GM19099 (cell line): Measurements from ENCODE around the gene RBM33.

ENCODE experiments used
- POLR2A ChIP-seq: IDR thresholded peaks from 3 replicates; pipeline ENCODE4 v1.6.1; 2011; ENCODE audit warnings: low read depth; ENCODE audit not compliant: insufficient read length; ENCODE audit errors: extremely low read depth

The RBM33 gene

DNA sequence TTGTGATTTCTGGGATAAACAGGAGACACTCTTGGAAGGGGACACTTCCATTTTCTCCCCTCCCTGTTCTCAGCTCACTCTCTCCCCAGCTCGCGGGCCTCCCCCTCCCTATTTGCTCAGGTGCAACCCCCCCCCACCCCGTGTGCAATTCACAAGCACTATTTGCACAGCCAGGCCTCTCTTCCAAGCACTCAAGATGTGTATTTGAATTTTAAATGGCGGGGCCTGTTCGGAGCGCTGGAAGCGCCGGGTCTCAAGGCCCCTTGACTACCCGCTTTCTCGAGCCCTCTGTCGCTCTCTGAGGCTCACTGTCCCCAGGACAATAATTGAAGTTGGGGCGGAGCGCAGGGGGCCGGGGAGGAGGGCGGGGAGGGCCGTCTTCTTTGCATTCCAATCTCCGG, 160.0 kb downstream of the RBM33 start:
- no peak for TF ChIP-seq POLR2A

DNA sequence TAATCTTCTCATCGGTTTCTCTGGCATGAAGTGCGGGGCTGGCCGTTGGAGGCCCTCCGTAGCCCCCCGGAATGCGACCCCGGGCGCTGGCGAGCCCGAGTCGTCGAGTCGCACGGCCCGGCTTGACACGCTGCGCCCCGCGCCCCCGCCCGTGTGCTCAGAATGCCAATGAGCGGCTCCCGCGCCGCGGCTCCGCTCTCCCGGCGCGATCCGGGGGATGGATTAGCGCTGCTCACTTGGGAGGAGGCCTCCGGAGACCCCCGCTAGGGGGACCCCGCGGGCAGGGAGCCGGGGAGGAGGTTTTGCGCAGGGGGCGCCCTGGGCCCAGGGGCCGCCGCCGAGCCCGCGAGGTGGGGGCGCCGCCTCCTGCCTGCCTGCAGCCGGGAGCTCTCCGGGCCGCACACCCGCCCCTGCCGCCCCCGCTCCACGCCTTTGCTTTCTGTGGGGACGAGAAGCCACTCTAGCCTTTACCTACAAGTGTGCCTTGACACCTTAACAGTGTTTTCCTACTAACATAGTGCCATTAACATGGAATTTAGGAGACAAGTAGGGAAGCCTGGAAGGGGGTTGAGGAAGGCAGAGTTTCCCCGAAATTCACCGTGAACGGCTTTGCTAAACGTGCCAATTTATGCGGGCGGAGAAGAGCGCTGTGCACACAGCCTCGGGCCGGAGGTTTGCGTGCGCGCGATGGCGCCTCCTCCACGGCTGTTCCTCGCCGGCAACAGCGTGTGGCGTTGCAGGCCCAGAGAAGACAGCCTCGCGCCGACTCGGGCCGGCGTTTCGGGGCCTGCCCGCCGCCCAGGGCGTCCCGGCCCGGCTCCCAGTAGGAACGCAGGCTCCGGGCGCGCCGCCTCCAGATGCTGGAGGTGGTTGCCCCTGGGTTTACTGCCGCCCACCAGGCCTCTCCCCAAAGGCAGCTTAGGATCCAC, 160.7 kb downstream of the RBM33 start:
- TF ChIP-seq POLR2A, result no peak

DNA sequence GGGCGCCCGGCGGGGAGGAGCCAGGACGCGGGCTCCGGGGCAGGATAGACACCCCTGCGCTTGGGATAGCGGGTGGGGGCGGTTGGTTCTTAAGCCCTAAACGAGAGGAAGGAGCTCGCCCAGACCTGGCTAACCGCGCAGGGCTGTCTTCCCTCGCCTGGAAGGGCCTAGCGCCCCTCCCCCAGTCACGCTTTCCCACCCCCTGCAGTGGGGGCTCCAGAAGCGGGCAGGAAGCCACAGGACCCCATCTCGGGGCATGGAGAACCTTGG, 161.3 kb downstream of the RBM33 start:
- no peak for TF ChIP-seq POLR2A

DNA sequence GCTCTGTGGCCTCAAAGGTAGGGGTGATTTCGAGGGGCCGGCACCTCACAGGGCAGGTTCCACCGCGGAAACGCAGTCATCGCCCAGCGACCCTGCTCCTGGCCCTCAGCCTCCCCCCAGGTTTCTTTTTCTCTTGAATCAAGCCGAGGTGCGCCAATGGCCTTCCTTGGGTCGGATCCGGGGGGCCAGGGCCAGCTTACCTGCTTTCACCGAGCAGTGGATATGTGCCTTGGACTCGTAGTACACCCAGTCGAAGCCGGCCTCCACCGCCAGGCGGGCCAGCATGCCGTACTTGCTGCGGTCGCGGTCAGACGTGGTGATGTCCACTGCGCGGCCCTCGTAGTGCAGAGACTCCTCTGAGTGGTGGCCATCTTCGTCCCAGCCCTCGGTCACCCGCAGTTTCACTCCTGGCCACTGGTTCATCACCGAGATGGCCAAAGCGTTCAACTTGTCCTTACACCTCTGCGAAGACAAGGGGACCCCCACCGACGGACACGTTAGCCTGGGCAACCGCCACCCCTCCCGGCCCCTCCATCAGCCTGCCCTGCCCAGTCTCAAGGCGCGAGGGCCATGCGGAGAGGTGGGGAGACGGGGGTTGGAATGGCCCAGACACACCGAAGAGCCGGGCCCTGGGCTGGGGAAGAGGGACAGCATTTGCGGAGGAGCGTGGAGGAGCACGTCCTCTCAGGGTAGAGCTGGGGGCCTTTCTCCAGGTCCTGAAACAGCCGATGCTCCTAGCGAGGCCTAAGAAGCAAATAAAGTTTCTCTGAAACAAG, 161.8 kb downstream of the RBM33 start:
- TF ChIP-seq POLR2A, result no peak

DNA sequence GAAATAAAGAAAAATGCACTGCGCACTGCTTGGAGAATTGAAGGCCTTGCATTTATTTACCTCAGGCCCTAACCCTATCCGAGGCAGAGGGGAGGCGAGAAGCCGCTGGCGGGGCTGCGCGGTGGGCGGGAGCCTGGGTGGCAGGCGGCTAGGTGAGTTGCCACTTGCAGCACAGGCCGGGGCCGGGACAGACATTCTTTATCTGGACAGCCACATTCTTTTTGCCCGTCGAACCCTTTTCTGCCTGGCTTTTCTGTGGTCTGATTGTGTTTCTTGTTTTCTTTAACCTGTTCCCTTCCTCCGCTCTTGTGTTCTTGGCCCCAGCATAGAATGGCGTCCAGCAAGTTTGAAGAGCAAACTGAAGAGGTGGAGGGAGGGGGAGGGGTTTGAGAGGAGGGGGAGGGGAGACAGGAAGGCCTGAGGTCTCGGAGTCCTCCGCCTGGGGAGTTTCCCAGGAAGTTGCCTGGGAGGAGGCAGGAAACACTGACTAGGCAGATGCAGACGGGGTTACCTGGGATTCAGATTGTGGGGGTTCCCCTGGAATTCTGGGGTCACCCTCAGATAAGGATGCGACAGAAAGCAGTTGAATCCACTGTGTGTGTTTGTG, 162.7 kb downstream of the RBM33 start:
- TF ChIP-seq POLR2A, result no peak

DNA sequence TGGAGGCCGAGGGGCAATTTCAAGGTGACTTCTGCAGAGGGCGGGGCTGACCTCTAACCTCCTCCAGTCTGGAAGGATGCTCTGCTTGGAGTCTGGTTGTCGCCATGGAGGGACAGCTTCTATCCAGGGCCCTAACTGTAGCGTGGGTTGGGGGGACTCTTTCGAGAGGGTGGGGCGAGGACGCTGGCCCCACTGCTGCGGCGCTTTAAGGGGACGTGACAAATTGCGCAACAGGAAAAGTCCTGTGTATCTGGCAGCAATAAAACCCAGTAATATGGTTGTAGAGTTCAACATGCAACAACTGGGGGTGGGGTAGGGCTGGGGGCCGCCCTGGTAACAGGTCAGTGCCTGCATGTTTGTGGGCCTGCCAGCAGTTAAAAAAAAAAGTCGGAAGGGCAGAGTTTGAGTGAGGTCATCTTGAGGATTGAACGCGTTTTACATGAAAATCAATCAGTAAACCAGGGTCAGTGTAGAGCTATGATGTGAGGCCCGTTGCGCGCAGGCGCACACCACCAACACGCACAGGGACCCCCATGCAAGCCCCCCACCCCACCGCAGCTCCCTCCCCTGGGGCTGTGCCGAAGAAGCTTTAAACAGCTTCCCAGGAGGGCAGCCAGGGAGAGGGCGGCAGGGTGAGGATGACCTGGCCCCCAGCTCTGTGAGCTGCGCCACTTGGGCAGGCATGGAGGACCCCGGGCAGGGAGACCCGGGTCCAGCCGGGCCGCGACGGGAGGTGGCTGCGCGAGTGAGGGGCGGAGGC, 163.5 kb downstream of the RBM33 start:
- no peak for TF ChIP-seq POLR2A

DNA sequence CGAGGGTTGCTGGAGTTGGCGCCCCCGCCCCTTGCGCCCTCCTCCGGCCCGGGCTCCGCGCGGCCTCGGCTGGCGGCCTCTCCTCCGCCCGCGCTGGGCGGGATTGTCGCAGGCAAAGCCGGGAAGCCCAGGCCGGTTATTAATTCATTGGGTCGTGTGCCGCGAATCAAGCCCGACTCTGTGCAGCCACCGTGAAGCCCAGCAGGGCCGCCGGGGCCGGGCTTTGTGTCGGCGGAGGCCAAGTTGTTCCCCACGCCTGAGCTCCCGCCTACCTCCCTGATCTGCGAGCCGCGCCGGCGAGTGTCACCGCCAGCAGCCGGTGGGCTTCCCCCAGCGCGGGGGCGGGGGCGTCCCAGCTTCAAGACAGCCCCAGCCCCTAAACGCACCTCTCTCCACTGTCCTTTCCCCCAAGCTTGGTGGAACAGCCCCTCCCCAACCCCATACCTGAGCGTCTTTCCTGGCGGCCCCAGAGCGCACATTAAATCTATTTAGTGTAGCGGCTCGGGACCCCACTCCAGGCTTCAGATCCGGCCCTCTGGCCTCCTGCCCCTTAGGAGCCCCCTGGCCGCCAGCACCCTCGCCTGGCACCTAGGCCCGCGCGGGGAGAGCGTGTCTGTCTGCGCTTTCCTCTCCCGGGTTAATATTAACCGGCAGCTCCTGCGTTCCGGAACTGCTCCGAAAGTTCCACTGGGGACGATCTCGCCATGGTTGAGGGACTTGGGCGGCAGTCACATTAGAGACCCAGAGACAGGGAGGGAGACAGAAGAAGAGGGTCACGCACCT, 164.3 kb downstream of the RBM33 start:
- no peak for TF ChIP-seq POLR2A

DNA sequence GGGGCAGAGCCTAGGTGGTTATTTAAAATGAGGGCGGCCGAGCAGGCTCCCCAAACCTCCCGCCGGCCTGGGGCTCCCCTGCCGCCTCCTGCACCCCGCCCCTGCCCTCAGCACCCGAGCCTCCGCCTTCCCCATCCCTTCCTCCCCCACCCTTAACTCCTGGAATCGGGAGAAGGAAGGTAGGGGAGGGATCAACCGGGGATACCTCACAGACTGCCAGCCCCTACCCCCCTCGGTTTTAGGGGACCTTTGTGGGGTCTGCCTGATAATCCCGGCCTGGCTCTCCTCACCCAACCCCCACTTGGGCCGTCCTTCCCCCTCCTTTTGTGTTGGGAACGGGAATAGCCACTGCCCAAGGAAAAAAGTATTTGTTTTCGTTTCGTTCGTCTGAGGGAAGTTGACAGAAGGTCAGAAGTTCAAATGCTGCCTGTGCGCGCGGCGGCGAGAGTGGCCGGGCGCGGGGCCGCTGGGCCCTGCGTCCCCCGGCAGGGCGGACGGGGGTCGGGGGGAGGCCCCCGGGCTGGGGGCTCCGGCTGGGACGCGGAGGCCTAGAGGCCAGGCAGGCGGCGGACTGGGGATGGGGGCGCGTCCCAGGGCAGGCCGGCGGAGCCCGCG, 165.0 kb downstream of the RBM33 start:
- TF ChIP-seq POLR2A, result no peak

DNA sequence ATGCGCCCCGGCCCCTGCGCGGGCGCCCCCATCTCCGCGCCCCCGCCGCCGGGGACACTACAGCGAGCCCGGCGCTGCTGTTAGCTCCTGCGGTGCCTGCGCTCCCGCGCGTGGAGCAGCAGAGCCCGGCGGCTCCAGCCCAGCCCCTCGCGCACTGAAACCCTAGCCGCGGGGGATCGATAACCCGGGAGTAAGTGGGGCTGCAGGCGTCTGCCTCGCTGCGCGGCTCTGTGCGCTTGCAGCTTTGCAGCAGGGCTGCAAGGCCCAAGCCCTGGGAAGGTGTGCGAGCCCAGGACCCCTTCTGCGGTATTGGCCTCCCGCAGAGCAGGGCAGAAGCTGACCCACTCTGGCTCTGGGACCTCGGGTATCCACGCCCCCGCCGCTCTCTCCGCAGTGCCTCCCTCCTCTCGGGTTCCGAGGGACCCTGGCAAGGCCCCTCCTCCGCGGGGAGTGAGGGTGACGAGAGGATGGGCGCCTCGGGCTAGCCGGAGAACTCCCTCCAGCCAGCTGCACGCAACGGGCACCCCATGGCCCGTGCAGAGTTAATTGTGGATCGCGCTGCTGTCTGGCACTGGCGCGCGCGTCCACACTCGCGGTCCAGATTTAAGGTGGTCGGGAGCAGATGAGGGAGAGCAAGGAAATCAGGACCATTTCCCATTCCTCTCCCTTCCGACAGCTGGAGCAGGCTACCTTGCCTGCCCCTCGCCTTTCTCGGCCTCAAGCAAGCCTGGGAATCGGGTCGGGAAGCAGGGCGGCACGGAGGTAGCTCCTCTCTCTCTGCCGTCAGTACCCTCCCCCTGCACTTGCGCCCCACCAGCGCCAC, 165.7 kb downstream of the RBM33 start:
- TF ChIP-seq POLR2A, result no peak

DNA sequence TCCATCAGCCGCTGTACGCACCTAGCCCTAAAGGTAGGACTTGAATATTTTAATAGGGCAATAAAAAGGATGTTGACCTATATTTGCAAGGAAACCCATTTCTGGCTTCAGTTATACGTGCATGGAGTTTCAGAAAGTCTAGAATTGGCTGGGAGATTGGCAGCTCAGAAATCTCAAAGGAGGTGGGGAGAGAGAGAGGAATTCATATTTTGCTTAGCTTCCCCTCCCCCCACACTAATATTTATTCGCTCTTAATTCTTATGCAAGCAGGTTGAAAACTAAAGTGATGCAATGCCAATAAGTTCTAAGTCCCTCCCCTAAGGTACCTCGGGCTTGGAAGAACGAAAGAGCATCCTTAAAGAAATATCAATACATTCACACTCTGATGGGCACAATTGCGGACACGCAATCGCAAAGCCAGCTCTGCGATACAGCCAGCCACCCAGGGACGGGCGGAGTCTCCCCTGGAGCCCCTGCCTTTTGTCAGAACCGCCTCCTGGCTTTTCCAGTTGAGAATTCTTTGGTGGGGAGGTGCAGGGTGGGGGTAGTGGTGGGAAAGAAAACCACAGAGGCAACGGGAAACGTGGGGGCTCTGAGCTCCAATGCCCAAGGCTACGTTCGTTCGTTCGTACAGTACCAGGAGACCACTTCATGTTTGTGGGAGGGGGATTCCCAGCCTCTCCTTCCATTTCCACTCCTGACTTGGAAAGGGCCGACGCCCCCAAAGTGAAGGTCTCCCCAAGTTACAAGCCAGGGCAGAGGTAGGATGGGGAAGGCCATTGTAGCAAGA, 166.5 kb downstream of the RBM33 start:
- no peak for TF ChIP-seq POLR2A

DNA sequence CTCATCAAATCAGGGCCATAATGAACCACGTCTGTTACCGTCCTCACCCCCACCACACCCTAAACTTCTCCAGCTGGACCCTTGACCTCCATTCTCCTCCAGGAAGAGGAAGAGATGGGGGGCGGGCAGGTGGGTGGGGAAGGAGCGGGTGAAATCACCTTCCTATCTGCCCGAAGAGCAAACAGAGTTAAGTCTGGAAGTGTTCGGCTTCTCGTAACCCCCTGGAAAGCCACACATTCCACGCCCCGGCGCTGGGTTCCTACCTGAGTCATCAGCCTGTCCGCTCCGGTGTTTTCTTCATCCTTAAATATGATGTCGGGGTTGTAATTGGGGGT, 167.1 kb downstream of the RBM33 start:
- no peak for TF ChIP-seq POLR2A
